Activated CD4-positive, alpha-beta T cell treated with anti-CD3 and anti-CD28 coated beads for 1 hour (primary cell): ENCODE results near the gene FBN1.

Experiments
- DNase-seq: peaks from one replicate; pipeline ENCODE4 v3.0.0-alpha.2; 2020

Gene FBN1

DNA sequence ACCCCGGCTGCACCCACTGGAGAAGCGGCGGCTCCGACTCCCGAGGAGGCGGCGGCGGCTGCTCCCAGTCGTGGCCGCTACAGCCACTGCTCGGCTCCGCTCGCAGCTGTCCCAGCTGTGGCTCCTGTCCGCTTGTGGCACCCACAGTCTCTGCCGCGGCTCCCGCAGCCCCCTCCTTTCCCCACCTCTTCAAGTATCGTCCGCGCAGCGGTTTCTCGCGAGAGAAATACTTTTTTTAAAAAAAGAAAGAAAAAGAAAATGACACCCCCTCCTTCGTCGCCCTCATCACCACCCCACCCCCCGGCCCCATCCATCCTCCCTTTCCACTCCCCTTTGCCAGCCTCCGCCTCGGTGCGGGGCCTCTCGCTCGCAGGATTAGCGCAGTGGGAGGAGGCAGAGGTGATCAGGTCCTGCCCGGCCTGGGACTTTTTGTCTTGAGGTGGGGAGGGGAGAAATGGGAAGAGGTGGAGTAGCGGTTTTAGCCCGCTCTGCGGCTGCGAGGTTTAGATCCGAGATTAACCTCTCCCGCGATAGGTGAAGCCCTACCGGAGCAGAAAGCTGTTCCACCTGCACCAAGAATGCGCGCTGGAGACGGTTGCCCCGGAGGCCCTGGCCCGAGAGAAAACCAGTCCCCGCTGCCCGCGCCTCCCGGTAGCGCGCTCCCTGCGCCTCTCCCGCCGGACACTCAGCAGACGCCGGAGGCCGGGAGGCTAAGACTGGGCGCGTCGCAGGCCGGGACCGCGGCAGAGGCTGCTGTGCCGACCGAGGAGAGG is at the start of gene FBN1:
Gene FBN1, minus strand, starts transcription at position 152 of the 773 bp plus-strand sequence. CDS start 940 bp downstream, outside the sequence.
- no peak for DNase-seq

GRCh38 chr15:48693484-48693883 is 48.0 kb upstream of the FBN1 start:
- DNase-seq = no peak

DNA sequence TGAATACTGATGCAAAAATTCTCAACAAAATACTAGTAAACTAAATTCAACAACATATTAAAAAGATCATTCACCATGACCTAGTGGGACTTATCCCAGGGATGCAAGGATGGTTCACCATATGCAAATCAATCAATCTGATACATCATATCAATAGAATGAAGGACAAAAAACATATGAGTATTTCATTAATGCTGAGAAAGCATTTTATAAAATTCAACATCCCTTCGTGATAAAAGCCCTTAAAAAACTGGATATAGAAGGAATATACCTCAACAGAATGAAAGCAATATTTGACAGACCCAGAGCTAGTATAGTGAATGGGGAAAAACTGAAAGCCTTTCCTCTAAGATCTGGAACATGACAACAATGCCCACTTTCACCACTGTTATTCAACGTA is 43.0 kb upstream of the FBN1 start:
- no peak for DNase-seq

DNA sequence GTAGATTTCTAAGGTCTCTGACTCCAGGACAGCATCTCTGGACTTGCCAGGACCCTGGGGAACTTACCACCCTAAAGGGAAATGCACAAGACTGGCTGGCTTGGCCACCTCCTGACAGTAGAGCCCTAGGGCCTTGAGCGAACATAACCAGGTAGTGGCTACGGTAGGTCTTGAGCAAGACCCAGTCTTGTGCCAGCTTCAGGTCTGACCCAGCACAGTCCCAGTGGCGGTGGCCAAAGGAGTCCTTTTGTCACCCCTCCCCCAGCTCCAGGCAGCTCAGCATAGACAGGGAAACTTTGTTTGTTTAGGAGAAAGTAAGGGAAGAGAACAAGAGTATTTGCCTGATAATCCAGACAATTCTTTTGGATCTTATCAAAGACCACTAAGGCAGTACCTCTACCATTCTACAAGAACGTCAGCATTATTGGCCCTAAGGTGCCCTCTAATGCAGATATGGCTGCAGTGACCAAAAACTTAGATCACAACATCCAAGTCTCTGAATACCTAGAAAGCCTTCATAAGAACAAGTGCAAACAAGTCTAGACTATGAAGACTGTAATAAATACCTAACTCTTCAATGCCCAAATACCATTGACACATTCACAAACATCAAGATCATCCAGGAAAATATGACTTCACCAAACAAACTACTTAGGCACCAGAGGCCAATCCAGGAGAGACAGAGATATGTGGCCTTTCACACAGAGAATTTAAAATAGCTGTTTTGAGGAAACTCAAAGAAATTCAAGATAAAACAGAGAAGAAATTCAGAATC is 38.7 kb upstream of the FBN1 start:
- DNase-seq = no peak

GRCh38 chr15:48682942-48683651 is 37.6 kb upstream of the FBN1 start:
- DNase-seq = no peak

DNA sequence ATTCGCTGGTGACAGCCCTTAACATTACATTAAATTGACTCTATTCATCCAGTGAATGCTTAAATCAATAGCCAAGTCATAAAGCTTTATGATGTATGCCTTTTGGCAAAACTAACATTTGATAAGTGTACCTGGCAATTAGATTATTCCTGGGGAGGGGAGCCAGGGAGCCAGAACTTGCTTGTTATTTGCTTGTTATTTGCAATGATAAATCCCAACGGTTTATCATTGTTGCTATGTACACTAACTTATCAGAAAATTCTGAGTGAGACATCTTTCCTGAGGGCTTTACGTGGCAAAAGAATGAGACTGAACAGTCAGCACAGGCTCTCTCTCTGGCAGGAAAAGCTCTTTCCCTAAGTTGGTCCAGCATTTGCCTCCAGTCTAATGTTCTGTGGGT is 35.8 kb upstream of the FBN1 start:
- no peak for DNase-seq

DNA sequence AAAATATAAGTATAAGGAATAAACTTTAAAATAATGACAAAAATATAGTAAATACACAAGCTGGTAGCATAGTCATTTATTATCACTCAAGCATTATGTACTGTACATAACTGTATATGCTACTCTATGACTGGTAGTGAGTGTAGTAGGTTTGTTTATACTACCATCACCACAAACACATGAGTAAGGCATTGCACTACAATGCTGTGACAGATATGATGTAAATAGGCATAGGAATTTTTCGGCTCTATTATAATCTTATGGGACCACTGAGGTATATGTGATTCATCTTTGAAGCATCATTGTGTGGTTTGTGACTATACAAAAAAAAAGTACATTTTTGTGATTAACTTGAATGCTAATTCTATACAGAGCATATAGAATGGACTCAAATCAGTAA is 35.3 kb upstream of the FBN1 start:
- no peak for DNase-seq

DNA sequence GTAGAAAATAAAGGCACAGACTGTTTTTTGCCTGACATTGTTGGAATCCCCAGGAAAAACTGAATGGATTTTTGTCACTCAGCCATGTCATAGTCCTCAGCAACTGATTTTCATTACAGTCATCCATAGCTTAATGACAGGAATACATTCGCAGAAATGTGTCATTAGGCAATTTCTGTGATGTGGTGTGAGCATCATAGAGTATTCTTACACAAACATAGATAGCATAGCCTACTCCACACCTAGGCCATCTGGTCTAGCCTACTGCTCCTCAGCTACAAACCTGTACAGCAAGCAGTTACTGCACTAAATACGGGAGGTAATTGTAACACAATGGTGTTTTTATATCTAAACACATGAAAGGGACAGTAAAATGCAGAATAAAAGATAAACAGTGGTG is 34.4 kb upstream of the FBN1 start:
- DNase-seq = no peak

- DNase-seq = no peak
Observed at GRCh38 chr15:48678851-48679250, 33.3 kb upstream of the FBN1 start.

DNA sequence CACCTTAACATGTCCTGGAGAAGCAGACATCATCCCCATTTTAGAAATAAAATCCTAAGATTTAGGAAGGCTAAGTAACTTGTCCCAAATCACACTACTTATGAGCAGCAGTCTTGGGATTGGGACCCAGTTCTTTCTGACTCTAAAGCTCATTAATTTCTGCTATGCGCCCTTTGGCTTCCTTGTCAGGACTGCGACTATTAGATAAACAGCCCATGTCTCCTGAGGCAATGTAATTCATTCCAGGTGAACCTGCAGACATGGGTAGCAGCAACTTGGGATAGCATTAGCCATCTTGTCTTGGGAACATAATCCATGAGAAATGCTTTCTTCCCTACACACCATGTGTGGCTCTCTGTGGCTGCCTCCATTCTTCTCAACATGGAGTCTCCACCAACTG is 32.3 kb upstream of the FBN1 start:
- no peak for DNase-seq

DNA sequence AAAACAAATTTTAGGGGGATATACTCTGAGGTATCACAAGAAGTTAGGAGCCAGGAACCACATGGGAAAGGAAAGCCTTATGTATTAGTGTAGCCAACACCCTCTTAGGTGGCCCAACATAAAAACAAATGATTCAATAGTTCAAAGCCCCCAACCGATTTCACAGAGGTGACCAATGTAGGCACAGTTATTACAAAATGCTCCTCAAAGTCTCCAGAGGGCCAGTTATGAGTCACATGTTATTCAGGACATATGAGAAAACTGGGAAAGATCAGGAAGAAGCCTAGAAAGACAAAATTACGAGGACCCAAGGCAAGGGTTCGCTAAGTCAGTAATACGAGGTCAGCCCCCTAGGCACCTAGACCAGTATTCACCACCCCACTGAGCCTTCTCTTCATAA is 29.9 kb upstream of the FBN1 start:
- no peak for DNase-seq

GRCh38 chr15:48674876-48675275 is 29.4 kb upstream of the FBN1 start:
- DNase-seq = no peak

GRCh38 chr15:48672206-48672605 is 26.7 kb upstream of the FBN1 start:
- DNase-seq = no peak

GRCh38 chr15:48671103-48672022 is 25.9 kb upstream of the FBN1 start:
- no peak for DNase-seq

DNA sequence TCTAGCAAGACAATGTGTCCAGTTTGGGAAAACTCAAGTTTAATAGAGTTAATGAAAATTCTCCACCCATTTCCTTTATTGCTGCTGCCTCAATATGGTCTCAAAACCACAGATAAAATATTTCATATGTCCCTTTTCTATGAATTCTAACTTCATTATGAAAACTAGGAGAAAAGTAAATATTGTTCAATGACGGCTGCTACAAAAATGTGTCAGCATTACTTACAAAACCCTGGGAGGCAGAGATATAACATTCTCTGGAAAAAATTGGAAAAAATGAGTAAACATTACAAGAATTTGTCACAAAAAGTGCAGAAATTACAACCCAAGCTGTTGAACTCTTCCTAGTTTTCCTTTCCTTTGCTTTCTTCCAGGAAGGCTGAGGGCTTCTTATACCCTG is 22.2 kb upstream of the FBN1 start:
- DNase-seq = no peak

GRCh38 chr15:48664436-48664835 is 18.9 kb upstream of the FBN1 start:
- no peak for DNase-seq

GRCh38 chr15:48657950-48658591 is 12.6 kb upstream of the FBN1 start:
- DNase-seq = no peak

- DNase-seq = no peak
Observed at GRCh38 chr15:48654801-48655200, 9.3 kb upstream of the FBN1 start.

GRCh38 chr15:48653913-48654670 is 8.6 kb upstream of the FBN1 start:
- no peak for DNase-seq

- no peak for DNase-seq
Observed at GRCh38 chr15:48653216-48653615, 7.7 kb upstream of the FBN1 start.

GRCh38 chr15:48652510-48653076 is 7.1 kb upstream of the FBN1 start:
- DNase-seq = no peak
